Lower leg skin (tissue), 3 donors: ENCODE data around the gene NEIL3.

Source experiments
- POLR2A ChIP-seq, 2 donors: fragments of 450-650 bp; IDR thresholded peaks; one replicate each; pipeline ENCODE4 v1.6.1; 2016 to 2017; ENCODE audit warnings: antibody characterized with exemption in 2 of 2, mild to moderate bottlenecking in 1 of 2, moderate library complexity in 1 of 2
- TF ChIP-seq, protein P1 (sequence below), 3 donors: fragments of 450-650 bp; IDR thresholded peaks; one replicate each; pipeline ENCODE4 v1.5.1; 2016; ENCODE audit warnings: antibody characterized with exemption in 3 of 3, mild to moderate bottlenecking in 3 of 3, moderate library complexity in 2 of 3

DNA sequence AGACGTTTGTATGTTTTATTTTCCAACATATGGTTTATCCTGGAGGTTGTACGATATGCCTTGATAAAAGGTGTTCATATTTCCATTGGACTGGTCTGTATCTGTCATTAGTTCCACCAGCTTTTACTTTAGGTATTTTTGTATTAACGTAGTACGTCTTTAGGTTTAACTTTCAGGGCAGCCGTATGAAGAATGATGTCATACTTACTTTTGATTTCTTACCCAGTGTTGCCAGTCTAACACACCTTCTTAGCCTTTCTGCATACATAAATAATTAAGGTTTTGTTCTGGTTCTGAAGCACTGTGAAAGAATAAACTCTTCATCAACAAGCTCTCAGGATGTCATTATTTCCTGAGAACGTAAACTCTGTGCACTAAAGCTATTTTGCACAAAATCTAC lies 18.9 kb upstream of the NEIL3 start:
- TF ChIP-seq, protein P1, sequence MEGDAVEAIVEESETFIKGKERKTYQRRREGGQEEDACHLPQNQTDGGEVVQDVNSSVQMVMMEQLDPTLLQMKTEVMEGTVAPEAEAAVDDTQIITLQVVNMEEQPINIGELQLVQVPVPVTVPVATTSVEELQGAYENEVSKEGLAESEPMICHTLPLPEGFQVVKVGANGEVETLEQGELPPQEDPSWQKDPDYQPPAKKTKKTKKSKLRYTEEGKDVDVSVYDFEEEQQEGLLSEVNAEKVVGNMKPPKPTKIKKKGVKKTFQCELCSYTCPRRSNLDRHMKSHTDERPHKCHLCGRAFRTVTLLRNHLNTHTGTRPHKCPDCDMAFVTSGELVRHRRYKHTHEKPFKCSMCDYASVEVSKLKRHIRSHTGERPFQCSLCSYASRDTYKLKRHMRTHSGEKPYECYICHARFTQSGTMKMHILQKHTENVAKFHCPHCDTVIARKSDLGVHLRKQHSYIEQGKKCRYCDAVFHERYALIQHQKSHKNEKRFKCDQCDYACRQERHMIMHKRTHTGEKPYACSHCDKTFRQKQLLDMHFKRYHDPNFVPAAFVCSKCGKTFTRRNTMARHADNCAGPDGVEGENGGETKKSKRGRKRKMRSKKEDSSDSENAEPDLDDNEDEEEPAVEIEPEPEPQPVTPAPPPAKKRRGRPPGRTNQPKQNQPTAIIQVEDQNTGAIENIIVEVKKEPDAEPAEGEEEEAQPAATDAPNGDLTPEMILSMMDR (IDR thresholded peaks at IDR 0.05) = no peak
- no peak for TF ChIP-seq POLR2A (IDR thresholded peaks at IDR 0.05)
